WTC11 (cell line): ENCODE data around the gene CRLF1. TPM values are rescaled to one million over a fixed set of nuclear protein-coding genes. Genes with fewer than 3 reads are reported as not detected.
A peak's percentile ranks its signal among the peaks of the same experiment; 100 is the strongest.

Experiments used
- ATAC-seq: fragments of 200-7000 bp; cut with Tn5 transposase; 2 replicates; pipeline ENCODE4 v1.10.0; 2021; ENCODE audit warnings: mild to moderate bottlenecking, moderate library complexity
- CTCF ChIA-PET: fragments of 300-600 bp; sonication (Branson Sonifier 250); formaldehyde crosslinking; loops from one replicate; lab custom pipeline; 2021; ENCODE audit warnings: antibody characterized with exemption; lab: Charles Lee
- POLR2A ChIA-PET: fragments of 350-600 bp; sonication (Branson Sonifier 250); formaldehyde crosslinking; loops from one replicate; lab custom pipeline; 2021; ENCODE audit warnings: antibody characterized with exemption; lab: Charles Lee
- DNase-seq: peaks from one replicate; pipeline ENCODE4 v3.0.0; 2021; ENCODE audit warnings: low spot score
- H3K27ac Mint-ChIP-seq: 2 replicates; pipeline ENCODE4 v1.8.0; 2021; ENCODE audit warnings: mixed read lengths
- H3K27me3 Mint-ChIP-seq: 2 replicates; pipeline ENCODE4 v1.8.0; 2021; ENCODE audit warnings: low read depth, mild to moderate bottlenecking, moderate library complexity, mixed read lengths
- H3K36me3 Mint-ChIP-seq: 2 replicates; pipeline ENCODE4 v1.8.0; 2021; ENCODE audit warnings: mixed read lengths
- H3K4me1 Mint-ChIP-seq: 2 replicates; pipeline ENCODE4 v1.8.0; 2022; ENCODE audit warnings: mixed read lengths
- H3K4me3 Mint-ChIP-seq: 2 replicates; pipeline ENCODE4 v1.8.0; 2021; ENCODE audit warnings: mild to moderate bottlenecking, moderate library complexity, mixed read lengths
- H3K9me3 Mint-ChIP-seq: 2 replicates; pipeline ENCODE4 v1.8.0; 2021; ENCODE audit warnings: mixed read lengths
- ATF1 ChIP-seq: sonication (generic); formaldehyde crosslinking; IDR thresholded peaks from 2 replicates; pipeline ENCODE4 v1.8.1; 2023; ENCODE audit warnings: mild to moderate bottlenecking, moderate library complexity, missing genetic modification reagents
- ESRRA ChIP-seq: sonication (generic); formaldehyde crosslinking; IDR thresholded peaks from 2 replicates; pipeline ENCODE4 v1.8.1; 2022; ENCODE audit warnings: mild to moderate bottlenecking, missing genetic modification reagents, borderline replicate concordance
- FOXJ3 ChIP-seq: sonication (generic); formaldehyde crosslinking; IDR thresholded peaks from 2 replicates; pipeline ENCODE4 v1.9.0; 2021; ENCODE audit warnings: missing genetic modification reagents, mild to moderate bottlenecking, borderline replicate concordance
- GTF2I ChIP-seq: fragments of 250-450 bp; sonication (Bioruptor Pico); conservative IDR thresholded peaks from 2 replicates; pipeline ENCODE4 v1.4.0; 2021; ENCODE audit warnings: mild to moderate bottlenecking
- MLX ChIP-seq: sonication (generic); formaldehyde crosslinking; IDR thresholded peaks from 2 replicates; pipeline ENCODE4 v1.8.1; 2023; ENCODE audit warnings: mild to moderate bottlenecking, missing genetic modification reagents, moderate library complexity
- MXD4 ChIP-seq: fragments of 250-450 bp; sonication (Bioruptor Pico); IDR thresholded peaks from 2 replicates; pipeline ENCODE4 v1.8.0; 2021; ENCODE audit warnings: mild to moderate bottlenecking, moderate library complexity, borderline replicate concordance
- MYBL2 ChIP-seq: sonication (generic); formaldehyde crosslinking; IDR thresholded peaks from 2 replicates; pipeline ENCODE4 v1.8.1; 2023; ENCODE audit warnings: mild to moderate bottlenecking, moderate library complexity, missing genetic modification reagents
- NFATC4 ChIP-seq: fragments of 250-450 bp; sonication (Bioruptor Pico); IDR thresholded peaks from 2 replicates; pipeline ENCODE4 v1.9.0; 2021; ENCODE audit warnings: mild to moderate bottlenecking
- NFYB ChIP-seq: sonication (generic); formaldehyde crosslinking; conservative IDR thresholded peaks from 2 replicates; pipeline ENCODE4 v1.8.0; 2022; ENCODE audit warnings: low read depth, missing genetic modification reagents
- SMAD3 ChIP-seq: sonication (generic); formaldehyde crosslinking; IDR thresholded peaks from 2 replicates; pipeline ENCODE4 v1.8.0; 2022; ENCODE audit warnings: missing genetic modification reagents, mild to moderate bottlenecking, borderline replicate concordance
- SMAD4 ChIP-seq: sonication (generic); formaldehyde crosslinking; IDR thresholded peaks from 2 replicates; pipeline ENCODE4 v1.8.0; 2022; ENCODE audit warnings: mild to moderate bottlenecking, missing genetic modification reagents
- SOX15 ChIP-seq: fragments of 250-450 bp; sonication (Bioruptor Pico); IDR thresholded peaks from 2 replicates; pipeline ENCODE4 v1.9.0; 2021; ENCODE audit warnings: mild to moderate bottlenecking
- TEAD1 ChIP-seq: sonication (generic); formaldehyde crosslinking; IDR thresholded peaks from 2 replicates; pipeline ENCODE4 v1.8.0; 2022; ENCODE audit warnings: mild to moderate bottlenecking, missing genetic modification reagents
- ZBTB21 ChIP-seq: sonication (generic); formaldehyde crosslinking; IDR thresholded peaks from 2 replicates; pipeline ENCODE4 v1.8.1; 2023; ENCODE audit warnings: mild to moderate bottlenecking, missing genetic modification reagents, borderline replicate concordance
- ZNF232 ChIP-seq: sonication (generic); formaldehyde crosslinking; IDR thresholded peaks from 2 replicates; pipeline ENCODE4 v1.8.0; 2022; ENCODE audit warnings: mild to moderate bottlenecking, missing genetic modification reagents
- ZSCAN18 ChIP-seq: fragments of 250-450 bp; sonication (Bioruptor Pico); IDR thresholded peaks from 2 replicates; pipeline ENCODE4 v2.1.2; 2022; ENCODE audit warnings: mild to moderate bottlenecking, moderate library complexity
- total RNA-seq: library from RNA; stranded (reverse); gene quantifications from 3 replicates; pipeline ENCODE4 v1.2.3, GENCODE V29; 2021
- TF ChIP-seq, protein P1 (sequence below): fragments of 250-450 bp; sonication (Bioruptor Pico); IDR thresholded peaks from 2 replicates; pipeline ENCODE4 v1.9.0; 2021; ENCODE audit warnings: mild to moderate bottlenecking
- TF ChIP-seq, protein P2 (sequence below): fragments of 250-450 bp; sonication (Bioruptor Pico); IDR thresholded peaks from 2 replicates; pipeline ENCODE4 v1.9.0; 2021; ENCODE audit warnings: moderate library complexity, mild to moderate bottlenecking, inconsistent platforms, borderline replicate concordance
- TF ChIP-seq, protein P3 (sequence below): fragments of 250-450 bp; sonication (Bioruptor Pico); IDR thresholded peaks from 2 replicates; pipeline ENCODE4 v1.8.0; 2021; ENCODE audit warnings: mild to moderate bottlenecking
- TF ChIP-seq, protein P4 (sequence below): sonication (generic); formaldehyde crosslinking; IDR thresholded peaks from 2 replicates; pipeline ENCODE4 v1.8.1; 2023; ENCODE audit warnings: mild to moderate bottlenecking, missing genetic modification reagents

CRLF1 gene
- total RNA-seq, 1 experiment from 2014 or later, result 36.4 TPM

DNA sequence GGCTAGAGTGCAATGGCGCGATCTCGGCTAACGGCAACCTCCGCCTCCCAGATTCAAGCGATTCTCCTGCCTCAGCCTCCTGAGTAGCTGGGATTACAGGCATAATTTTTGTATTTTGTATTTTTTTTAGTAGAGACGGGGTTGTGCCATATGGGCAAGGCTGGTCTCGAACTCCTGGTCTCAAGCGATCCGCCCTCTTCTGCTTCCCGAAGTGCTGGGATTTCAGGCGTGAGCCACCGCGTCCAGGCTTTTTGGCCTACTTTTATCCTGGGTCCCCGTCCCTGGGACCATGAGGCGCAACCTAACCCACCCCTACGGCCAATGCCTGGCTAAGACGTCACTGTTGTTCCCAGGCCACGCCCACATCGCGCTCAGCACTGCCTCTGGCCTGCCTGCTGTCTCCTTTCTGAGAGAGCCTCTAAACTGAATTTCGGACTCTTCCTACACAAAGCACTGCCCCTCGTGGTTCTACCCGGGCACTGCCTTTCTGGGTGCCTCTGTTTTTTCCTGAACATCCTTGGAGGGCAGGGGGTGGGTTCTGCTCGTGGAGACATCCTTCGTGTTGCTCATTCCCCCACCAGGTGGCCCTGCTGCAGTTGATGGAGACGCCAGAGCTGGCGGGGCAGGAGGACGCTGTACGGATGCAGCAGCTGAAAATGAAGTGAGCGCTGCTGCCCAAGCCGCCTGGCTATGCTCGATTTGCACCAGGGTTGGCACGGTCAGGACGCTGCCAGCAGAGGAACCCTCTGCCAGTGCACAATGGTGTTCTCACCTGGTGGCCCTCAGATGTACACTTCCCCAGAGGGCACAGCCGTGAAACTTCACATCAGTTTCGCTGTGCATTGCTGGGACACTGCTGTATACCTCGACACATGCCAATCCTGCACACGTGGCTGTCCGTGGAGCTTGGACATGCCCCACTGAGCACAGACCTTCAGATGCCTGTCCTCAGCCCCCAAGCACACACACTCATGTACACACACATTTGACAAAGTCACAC lies 16.0 kb downstream of the CRLF1 start (continued):
- no peak for TF ChIP-seq SMAD4 (CRISPR knock-in tag)
- TF ChIP-seq FOXJ3 (CRISPR knock-in tag), result no peak
- no peak; the same call in 1 of the 2 replicates for TF ChIP-seq ZNF232 (CRISPR knock-in tag)
- TF ChIP-seq, protein P1, sequence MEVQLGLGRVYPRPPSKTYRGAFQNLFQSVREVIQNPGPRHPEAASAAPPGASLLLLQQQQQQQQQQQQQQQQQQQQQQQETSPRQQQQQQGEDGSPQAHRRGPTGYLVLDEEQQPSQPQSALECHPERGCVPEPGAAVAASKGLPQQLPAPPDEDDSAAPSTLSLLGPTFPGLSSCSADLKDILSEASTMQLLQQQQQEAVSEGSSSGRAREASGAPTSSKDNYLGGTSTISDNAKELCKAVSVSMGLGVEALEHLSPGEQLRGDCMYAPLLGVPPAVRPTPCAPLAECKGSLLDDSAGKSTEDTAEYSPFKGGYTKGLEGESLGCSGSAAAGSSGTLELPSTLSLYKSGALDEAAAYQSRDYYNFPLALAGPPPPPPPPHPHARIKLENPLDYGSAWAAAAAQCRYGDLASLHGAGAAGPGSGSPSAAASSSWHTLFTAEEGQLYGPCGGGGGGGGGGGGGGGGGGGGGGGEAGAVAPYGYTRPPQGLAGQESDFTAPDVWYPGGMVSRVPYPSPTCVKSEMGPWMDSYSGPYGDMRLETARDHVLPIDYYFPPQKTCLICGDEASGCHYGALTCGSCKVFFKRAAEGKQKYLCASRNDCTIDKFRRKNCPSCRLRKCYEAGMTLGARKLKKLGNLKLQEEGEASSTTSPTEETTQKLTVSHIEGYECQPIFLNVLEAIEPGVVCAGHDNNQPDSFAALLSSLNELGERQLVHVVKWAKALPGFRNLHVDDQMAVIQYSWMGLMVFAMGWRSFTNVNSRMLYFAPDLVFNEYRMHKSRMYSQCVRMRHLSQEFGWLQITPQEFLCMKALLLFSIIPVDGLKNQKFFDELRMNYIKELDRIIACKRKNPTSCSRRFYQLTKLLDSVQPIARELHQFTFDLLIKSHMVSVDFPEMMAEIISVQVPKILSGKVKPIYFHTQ (CRISPR knock-in tag), result no peak
- TF ChIP-seq MYBL2 (CRISPR knock-in tag), result no peak

- Mint-ChIP-seq H3K36me3 (0 out of 2 replicates have a peak, but pooled peaks cover 3% of the 10 kb centered on the region), H3K4me1 (peaks cover 33% of the 10 kb centered on the region), H3K27me3 (peaks cover 5% of the 10 kb centered on the region), H3K27ac (peak overlapping the region; percentile 98), H3K9me3 (0 out of 2 replicates have a peak, but pooled peaks cover 3% of the 10 kb centered on the region), H3K4me3 (peak overlapping the region; percentile 86)
- POLR2A ChIA-PET, result interaction anchor here (0.6 to 2.5 kb wide), 16 partner anchors 8 to 350 kb away, joined by 3 to 18 read pairs (median 3); partner anchors contain the start of genes KXD1 and UBA52
- CTCF ChIA-PET, result interaction anchor here (0.7 to 4.5 kb wide), 54 partner anchors 9 to 397 kb away, joined by 3 to 39 read pairs (median 4); partner anchors contain the start of genes COPE, CRLF1, DDX49 and ELL
- peak; percentile 20 for ATAC-seq
- peak; percentile 82 for DNase-seq
- TF ChIP-seq TEAD1 (CRISPR knock-in tag), result peak; percentile 21; the same call in 1 of the 2 replicates
- TF ChIP-seq GTF2I (CRISPR knock-in tag), result no peak
- TF ChIP-seq ESRRA (CRISPR knock-in tag), result peak; percentile 69; the same call in 1 of the 2 replicates
- TF ChIP-seq MXD4, result no peak
- TF ChIP-seq ZSCAN18 (CRISPR knock-in tag), result no peak
- TF ChIP-seq NFYB (CRISPR knock-in tag), result no peak; the same call in none of the 2 replicates
- no peak for TF ChIP-seq SOX15 (CRISPR knock-in tag)
- TF ChIP-seq ZNF232 (CRISPR knock-in tag), result no peak
- TF ChIP-seq, protein P2, sequence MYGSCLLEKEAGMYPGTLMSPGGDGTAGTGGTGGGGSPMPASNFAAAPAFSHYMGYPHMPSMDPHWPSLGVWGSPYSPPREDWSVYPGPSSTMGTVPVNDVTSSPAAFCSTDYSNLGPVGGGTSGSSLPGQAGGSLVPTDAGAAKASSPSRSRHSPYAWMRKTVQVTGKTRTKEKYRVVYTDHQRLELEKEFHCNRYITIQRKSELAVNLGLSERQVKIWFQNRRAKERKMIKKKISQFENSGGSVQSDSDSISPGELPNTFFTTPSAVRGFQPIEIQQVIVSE, result no peak
- TF ChIP-seq MLX (CRISPR knock-in tag), result no peak
- TF ChIP-seq, protein P3, sequence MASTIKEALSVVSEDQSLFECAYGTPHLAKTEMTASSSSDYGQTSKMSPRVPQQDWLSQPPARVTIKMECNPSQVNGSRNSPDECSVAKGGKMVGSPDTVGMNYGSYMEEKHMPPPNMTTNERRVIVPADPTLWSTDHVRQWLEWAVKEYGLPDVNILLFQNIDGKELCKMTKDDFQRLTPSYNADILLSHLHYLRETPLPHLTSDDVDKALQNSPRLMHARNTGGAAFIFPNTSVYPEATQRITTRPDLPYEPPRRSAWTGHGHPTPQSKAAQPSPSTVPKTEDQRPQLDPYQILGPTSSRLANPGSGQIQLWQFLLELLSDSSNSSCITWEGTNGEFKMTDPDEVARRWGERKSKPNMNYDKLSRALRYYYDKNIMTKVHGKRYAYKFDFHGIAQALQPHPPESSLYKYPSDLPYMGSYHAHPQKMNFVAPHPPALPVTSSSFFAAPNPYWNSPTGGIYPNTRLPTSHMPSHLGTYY (CRISPR knock-in tag), result no peak
- TF ChIP-seq NFATC4 (CRISPR knock-in tag), result peak; percentile 73; the same call in 1 of the 2 replicates
- TF ChIP-seq, protein P4, sequence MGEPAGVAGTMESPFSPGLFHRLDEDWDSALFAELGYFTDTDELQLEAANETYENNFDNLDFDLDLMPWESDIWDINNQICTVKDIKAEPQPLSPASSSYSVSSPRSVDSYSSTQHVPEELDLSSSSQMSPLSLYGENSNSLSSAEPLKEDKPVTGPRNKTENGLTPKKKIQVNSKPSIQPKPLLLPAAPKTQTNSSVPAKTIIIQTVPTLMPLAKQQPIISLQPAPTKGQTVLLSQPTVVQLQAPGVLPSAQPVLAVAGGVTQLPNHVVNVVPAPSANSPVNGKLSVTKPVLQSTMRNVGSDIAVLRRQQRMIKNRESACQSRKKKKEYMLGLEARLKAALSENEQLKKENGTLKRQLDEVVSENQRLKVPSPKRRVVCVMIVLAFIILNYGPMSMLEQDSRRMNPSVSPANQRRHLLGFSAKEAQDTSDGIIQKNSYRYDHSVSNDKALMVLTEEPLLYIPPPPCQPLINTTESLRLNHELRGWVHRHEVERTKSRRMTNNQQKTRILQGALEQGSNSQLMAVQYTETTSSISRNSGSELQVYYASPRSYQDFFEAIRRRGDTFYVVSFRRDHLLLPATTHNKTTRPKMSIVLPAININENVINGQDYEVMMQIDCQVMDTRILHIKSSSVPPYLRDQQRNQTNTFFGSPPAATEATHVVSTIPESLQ (CRISPR knock-in tag), result no peak
- TF ChIP-seq ZBTB21 (CRISPR knock-in tag), result no peak
- TF ChIP-seq ATF1 (CRISPR knock-in tag), result no peak
- TF ChIP-seq SMAD3 (CRISPR knock-in tag), result no peak
- TF ChIP-seq, protein P1 (CRISPR knock-in tag), result no peak
Measured at GRCh38 chr19:18589380-18590272, 17.0 kb downstream of the CRLF1 start.
